Measurements from ENCODE around the gene LDLRAD2. TPM values are rescaled to one million over a fixed set of nuclear protein-coding genes. Genes with fewer than 3 reads are reported as not detected.
"Not testable (repeated sequence)": the region's sequence is repeated elsewhere in the genome, so short reads cannot be mapped to it uniquely, and the experiment has no call there.

The LDLRAD2 gene
- total and polyA plus RNA-seq, 2 donors = 0.14 to 1.9 TPM

DNA sequence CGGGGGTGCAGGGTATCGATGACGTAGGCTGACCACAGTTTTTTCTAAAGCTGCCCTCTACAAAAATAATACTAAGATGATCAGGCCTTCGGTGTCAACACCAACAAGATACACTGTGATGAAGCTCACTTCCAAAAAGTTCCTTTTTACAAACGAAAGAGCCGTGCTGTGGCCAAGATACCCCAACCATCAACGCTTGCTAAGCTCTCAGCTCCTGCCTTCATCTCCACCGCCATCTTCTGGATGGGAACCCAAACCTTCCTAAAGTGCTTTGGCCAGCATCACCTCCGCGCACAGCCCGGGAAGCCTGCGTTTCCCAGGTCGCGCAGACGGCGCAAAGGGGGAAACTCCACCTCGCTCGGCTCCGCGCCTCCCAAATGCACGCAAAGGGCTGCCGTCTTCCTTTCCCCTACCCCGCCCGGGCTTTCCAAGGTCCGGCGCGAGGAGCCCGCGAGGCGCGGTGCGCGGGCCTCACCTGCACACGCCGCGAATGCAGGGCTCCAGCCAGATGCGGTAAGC lies 29.7 kb upstream of the LDLRAD2 start:
- Histone ChIP-seq H3K27ac (ENCODE audit: low read depth in 1 of 2, low read length in 1 of 2) (peak overlapping the region; percentile 96 to 100), H3K36me3 (ENCODE audit: control insufficient read depth in 2 of 2, insufficient read depth in 2 of 2, low read length in 1 of 2) (no peaks in the 10 kb centered on the region), H3K4me1 (ENCODE audit: control insufficient read depth in 2 of 2, insufficient read depth in 2 of 2, low read length in 2 of 2) (peaks cover 4 to 16% of the 10 kb centered on the region in 2 donors), H3K4me3 (ENCODE audit: low read length in 2 of 2) (peak overlapping the region; percentile 82 to 93), H3K27me3 (ENCODE audit: control insufficient read depth in 2 of 2, insufficient read depth in 1 of 2, low read length in 1 of 2) (no peaks in the 10 kb centered on the region), H3K9me3 (ENCODE audit: control insufficient read depth in 2 of 2, insufficient read depth in 1 of 2, low read length in 1 of 2) (no peaks in the 10 kb centered on the region)
- under 1% methylated on average over 37 of the region's 37 CpGs for WGBS
- DNase-seq (ENCODE audit: low read depth in 6 of 9, low spot score in 9 of 9) = peak in 7 of 9 donors; percentile 13 to 76 (median 41)

GRCh38 chr1:21782868-21783678 lies 29.0 kb upstream of the LDLRAD2 start, which contains the start of gene USP48:
USP48 (minus strand) TSS chr1:21783149; CDS start chr1:21782957, 192 bp downstream.
- no peaks in the 10 kb centered on the region for H3K9me3 ChIP-seq (ENCODE audit: control insufficient read depth in 2 of 2, insufficient read depth in 1 of 2, low read length in 1 of 2)
- H3K27ac ChIP-seq (ENCODE audit: low read depth in 1 of 2, low read length in 1 of 2) = peak within 1 kb of the TSS; percentile 96 to 100
- DNase-seq (ENCODE audit: low read depth in 6 of 9, low spot score in 9 of 9) = peak; percentile 90 to 98 (median 96)
- peaks cover 4 to 16% of the 10 kb centered on the region in 2 donors for H3K4me1 ChIP-seq (ENCODE audit: control insufficient read depth in 2 of 2, insufficient read depth in 2 of 2, low read length in 2 of 2)
- H3K4me3 ChIP-seq (ENCODE audit: low read length in 2 of 2) = peak within 1 kb of the TSS; percentile 82 to 93
- WGBS = under 1% methylated on average over 82 of the region's 82 CpGs
- no peaks in the 10 kb centered on the region for H3K27me3 ChIP-seq (ENCODE audit: control insufficient read depth in 2 of 2, insufficient read depth in 1 of 2, low read length in 1 of 2)
- no peaks in the 10 kb centered on the region for H3K36me3 ChIP-seq (ENCODE audit: control insufficient read depth in 2 of 2, insufficient read depth in 2 of 2, low read length in 1 of 2)

GRCh38 chr1:21783679-21784603 lies 28.1 kb upstream of the LDLRAD2 start:
- Histone ChIP-seq H3K36me3 (ENCODE audit: control insufficient read depth in 2 of 2, insufficient read depth in 2 of 2, low read length in 1 of 2) (no peaks in the 10 kb centered on the region), H3K4me3 (ENCODE audit: low read length in 2 of 2) (peak overlapping the region; percentile 82 to 93), H3K4me1 (ENCODE audit: control insufficient read depth in 2 of 2, insufficient read depth in 2 of 2, low read length in 2 of 2) (peaks cover 4 to 16% of the 10 kb centered on the region in 2 donors), H3K9me3 (ENCODE audit: control insufficient read depth in 2 of 2, insufficient read depth in 1 of 2, low read length in 1 of 2) (no peaks in the 10 kb centered on the region), H3K27me3 (ENCODE audit: control insufficient read depth in 2 of 2, insufficient read depth in 1 of 2, low read length in 1 of 2) (no peaks in the 10 kb centered on the region), H3K27ac (ENCODE audit: low read depth in 1 of 2, low read length in 1 of 2) (peak overlapping the region; percentile 96 to 100)
- 68% methylated on average over 32 of the region's 32 CpGs for WGBS
- DNase-seq (ENCODE audit: low read depth in 6 of 9, low spot score in 9 of 9) = no peak

GRCh38 chr1:21785764-21786163 lies 26.3 kb upstream of the LDLRAD2 start:
- peaks cover 4 to 16% of the 10 kb centered on the region in 2 donors for H3K4me1 ChIP-seq (ENCODE audit: control insufficient read depth in 2 of 2, insufficient read depth in 2 of 2, low read length in 2 of 2)
- H3K36me3 ChIP-seq (ENCODE audit: control insufficient read depth in 2 of 2, insufficient read depth in 2 of 2, low read length in 1 of 2); H3K27ac ChIP-seq (ENCODE audit: low read depth in 1 of 2, low read length in 1 of 2); DNase-seq (ENCODE audit: low read depth in 6 of 9, low spot score in 9 of 9); H3K27me3 ChIP-seq (ENCODE audit: control insufficient read depth in 2 of 2, insufficient read depth in 1 of 2, low read length in 1 of 2); H3K4me3 ChIP-seq (ENCODE audit: low read length in 2 of 2); H3K9me3 ChIP-seq (ENCODE audit: control insufficient read depth in 2 of 2, insufficient read depth in 1 of 2, low read length in 1 of 2): not testable (repeated sequence)
- 97% methylated on average over 9 of the region's 9 CpGs for WGBS

- H3K36me3 ChIP-seq (ENCODE audit: control insufficient read depth in 2 of 2, insufficient read depth in 2 of 2, low read length in 1 of 2) = no peaks in the 10 kb centered on the region
- H3K4me3 ChIP-seq (ENCODE audit: low read length in 2 of 2) = no peak overlapping the region
- peaks cover 0 to 11% of the 10 kb centered on the region in 2 donors for H3K4me1 ChIP-seq (ENCODE audit: control insufficient read depth in 2 of 2, insufficient read depth in 2 of 2, low read length in 2 of 2)
- H3K27me3 ChIP-seq (ENCODE audit: control insufficient read depth in 2 of 2, insufficient read depth in 1 of 2, low read length in 1 of 2) = no peaks in the 10 kb centered on the region
- H3K9me3 ChIP-seq (ENCODE audit: control insufficient read depth in 2 of 2, insufficient read depth in 1 of 2, low read length in 1 of 2) = no peaks in the 10 kb centered on the region
- H3K27ac ChIP-seq (ENCODE audit: low read depth in 1 of 2, low read length in 1 of 2) = no peak overlapping the region
- no peak for DNase-seq (ENCODE audit: low read depth in 6 of 9, low spot score in 9 of 9)
- 94% methylated on average over 2 of the region's 2 CpGs for WGBS
Measured at GRCh38 chr1:21786640-21787039, 25.4 kb upstream of the LDLRAD2 start.

DNA sequence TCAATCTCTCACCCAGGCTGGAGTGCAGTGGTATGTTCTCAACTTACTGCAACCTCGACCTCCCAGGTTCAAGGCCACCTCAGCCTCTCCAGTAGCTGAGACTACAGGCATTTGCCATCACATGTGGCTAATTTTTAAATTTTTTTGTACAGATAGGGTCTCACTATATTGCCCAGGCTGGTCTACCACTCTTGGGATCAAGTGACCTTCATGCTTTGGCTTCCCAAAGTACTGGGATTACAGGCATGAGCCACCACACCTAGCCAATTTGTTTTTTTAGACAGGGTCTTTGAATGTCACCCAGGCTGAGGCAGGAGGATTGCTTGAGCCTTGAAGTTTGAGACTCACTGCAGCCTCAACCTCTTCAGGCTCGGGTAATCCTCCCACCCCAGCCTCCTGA lies 19.0 kb upstream of the LDLRAD2 start:
- Histone ChIP-seq H3K4me3 (ENCODE audit: low read length in 2 of 2) (no peak overlapping the region), H3K36me3 (ENCODE audit: control insufficient read depth in 2 of 2, insufficient read depth in 2 of 2, low read length in 1 of 2) (no peaks in the 10 kb centered on the region), H3K27ac (ENCODE audit: low read depth in 1 of 2, low read length in 1 of 2) (no peak overlapping the region), H3K4me1 (ENCODE audit: control insufficient read depth in 2 of 2, insufficient read depth in 2 of 2, low read length in 2 of 2) (no peaks in the 10 kb centered on the region), H3K27me3 (ENCODE audit: control insufficient read depth in 2 of 2, insufficient read depth in 1 of 2, low read length in 1 of 2) (no peaks in the 10 kb centered on the region), H3K9me3 (ENCODE audit: control insufficient read depth in 2 of 2, insufficient read depth in 1 of 2, low read length in 1 of 2) (peaks cover 0 to 12% of the 10 kb centered on the region in 2 donors)
- WGBS = 91% methylated on average over 2 of the region's 2 CpGs
- DNase-seq (ENCODE audit: low read depth in 6 of 9, low spot score in 9 of 9) = no peak

DNA sequence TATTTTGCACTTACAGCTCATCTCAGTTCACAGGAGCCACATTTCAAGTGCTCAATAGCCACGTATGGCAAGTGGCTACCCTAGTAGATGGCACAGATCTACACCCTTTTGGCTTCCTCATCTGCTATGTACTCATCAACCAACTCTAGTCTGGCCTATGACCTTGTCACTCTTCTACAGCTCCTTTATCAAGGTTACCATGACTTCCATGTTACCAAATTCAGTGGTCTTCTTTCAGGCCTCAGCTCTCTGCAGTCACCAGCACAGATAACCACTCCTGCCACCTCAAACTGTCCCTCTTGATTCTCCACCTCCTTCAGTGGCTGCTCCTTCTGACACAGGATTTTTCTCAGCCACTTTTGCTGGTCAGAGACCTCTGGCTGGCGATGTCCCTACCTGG lies 17.4 kb upstream of the LDLRAD2 start:
- no peaks in the 10 kb centered on the region for H3K4me1 ChIP-seq (ENCODE audit: control insufficient read depth in 2 of 2, insufficient read depth in 2 of 2, low read length in 2 of 2)
- over 99% methylated on average over 2 of the region's 2 CpGs for WGBS
- no peak for DNase-seq (ENCODE audit: low read depth in 6 of 9, low spot score in 9 of 9)

DNA sequence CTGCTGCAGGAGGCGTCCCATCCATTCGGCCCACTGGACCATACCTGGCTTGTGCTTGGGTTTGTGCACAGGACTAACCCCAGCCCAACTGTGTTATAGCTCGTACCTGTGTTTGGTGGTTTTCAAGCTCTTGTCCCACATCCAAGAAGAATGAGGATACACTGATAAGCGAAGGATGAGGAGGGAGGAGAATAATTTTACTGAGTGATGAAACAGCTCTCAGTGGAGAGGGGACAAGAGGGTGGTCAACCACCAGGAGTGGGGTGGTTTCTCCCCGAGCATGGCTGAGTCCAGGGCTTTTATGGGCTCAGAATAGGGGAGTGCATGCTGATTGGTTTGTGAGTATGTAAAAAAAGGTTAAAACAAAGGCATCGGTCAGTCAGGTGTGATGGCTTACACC lies 17.0 kb upstream of the LDLRAD2 start:
- WGBS = 96% methylated on average over 6 of the region's 6 CpGs
- H3K36me3 ChIP-seq (ENCODE audit: control insufficient read depth in 2 of 2, insufficient read depth in 2 of 2, low read length in 1 of 2) = no peaks in the 10 kb centered on the region
- DNase-seq (ENCODE audit: low read depth in 6 of 9, low spot score in 9 of 9) = no peak
- H3K4me3 ChIP-seq (ENCODE audit: low read length in 2 of 2) = no peak overlapping the region
- H3K27ac ChIP-seq (ENCODE audit: low read depth in 1 of 2, low read length in 1 of 2) = no peak overlapping the region
- H3K9me3 ChIP-seq (ENCODE audit: control insufficient read depth in 2 of 2, insufficient read depth in 1 of 2, low read length in 1 of 2) = peaks cover 0 to 12% of the 10 kb centered on the region in 2 donors
- no peaks in the 10 kb centered on the region for H3K4me1 ChIP-seq (ENCODE audit: control insufficient read depth in 2 of 2, insufficient read depth in 2 of 2, low read length in 2 of 2)
- no peaks in the 10 kb centered on the region for H3K27me3 ChIP-seq (ENCODE audit: control insufficient read depth in 2 of 2, insufficient read depth in 1 of 2, low read length in 1 of 2)

More for the DNA sequence above, 17.4 kb upstream of the LDLRAD2 start:
- no peak overlapping the region for H3K27ac ChIP-seq (ENCODE audit: low read depth in 1 of 2, low read length in 1 of 2)
- no peaks in the 10 kb centered on the region for H3K27me3 ChIP-seq (ENCODE audit: control insufficient read depth in 2 of 2, insufficient read depth in 1 of 2, low read length in 1 of 2)
- H3K9me3 ChIP-seq (ENCODE audit: control insufficient read depth in 2 of 2, insufficient read depth in 1 of 2, low read length in 1 of 2) = peaks cover 0 to 12% of the 10 kb centered on the region in 2 donors
- H3K4me3 ChIP-seq (ENCODE audit: low read length in 2 of 2) = no peak overlapping the region
- H3K36me3 ChIP-seq (ENCODE audit: control insufficient read depth in 2 of 2, insufficient read depth in 2 of 2, low read length in 1 of 2) = no peaks in the 10 kb centered on the region
